ENCODE results near the gene SPATA31C2. TPM values are rescaled to one million over a fixed set of nuclear protein-coding genes. Genes with fewer than 3 reads are reported as not detected.

Gene SPATA31C2
- total and polyA plus RNA-seq, 2 of the 4 experiments (the other 2 are of a cell fraction): 0.02 TPM; not detected in 1

GRCh38 chr9:88177371-88177770 is 39.1 kb upstream of the SPATA31C2 start:
- Histone ChIP-seq H2BK5ac (ENCODE audit: low read depth, low read length, poor library complexity, severe bottlenecking) (no peak overlapping the region), H4K20me1 (ENCODE audit: insufficient read depth, low read length) (no peaks in the 10 kb centered on the region), H4K8ac (ENCODE audit: low read depth in 2 of 2, low read length in 2 of 2) (no peak overlapping the region), H3K4me3 (ENCODE audit: insufficient read depth, low read depth, low read length) (no peak overlapping the region), H3K4me1 (ENCODE audit: control insufficient read depth, insufficient read depth, low read length) (no peaks in the 10 kb centered on the region), H3K79me1 (ENCODE audit: low read depth in 1 of 2, low read length in 2 of 2) (no peaks in the 10 kb centered on the region), H3K23ac (ENCODE audit: low read depth, low read length) (no peak overlapping the region), H3K9me3 (ENCODE audit: control insufficient read depth, insufficient read depth, low read length) (no peaks in the 10 kb centered on the region), H4K91ac (ENCODE audit: insufficient read depth, low read depth, low read length) (no peak overlapping the region), H3K56ac (ENCODE audit: extremely low read depth, insufficient read depth, low read length) (no peak overlapping the region), H3K9me1 (ENCODE audit: insufficient read depth, low read length) (no peaks in the 10 kb centered on the region), H3K27me3 (ENCODE audit: control insufficient read depth, insufficient read depth, low read length) (peaks cover 7% of the 10 kb centered on the region; the same call in 1 of the 2 replicates), H2BK15ac (ENCODE audit: low read depth, low read length) (no peak overlapping the region; the same call in 2 of the 3 replicates), H2BK120ac (ENCODE audit: low read depth, low read length) (no peak overlapping the region), H2BK20ac (ENCODE audit: low read depth, low read length) (no peak overlapping the region), H2AK9ac (replicated peaks; ENCODE audit: low read depth, low read length, poor library complexity) (no peak overlapping the region), H3K36me3 (ENCODE audit: control insufficient read depth, insufficient read depth, low read length) (no peaks in the 10 kb centered on the region), H4K5ac (ENCODE audit: low read depth, low read length) (no peak overlapping the region), H3K27ac (ENCODE audit: insufficient read depth, low read length) (no peak overlapping the region), H3K4me2 (ENCODE audit: low read depth, low read length) (no peak overlapping the region), H3K9ac (ENCODE audit: low read depth, low read length) (no peak overlapping the region), H3K14ac (replicated peaks; ENCODE audit: low read depth, low read length) (no peak overlapping the region), H2AK5ac (ENCODE audit: low read depth, low read length) (no peak overlapping the region), H3K18ac (ENCODE audit: low read depth, low read length) (no peak overlapping the region), H3K4ac (ENCODE audit: low read depth, low read length) (no peak overlapping the region), H2AFZ (replicated peaks; ENCODE audit: low read length, poor library complexity) (no peak overlapping the region)
- intact Hi-C loops (cut with micrococcal nuclease): no loop called here
- dilution Hi-C loops (cut with HindIII; ENCODE audit: low sequenced_read_pairs, unreplicated experiment): no loop called here
- CTCF ChIA-PET: no interaction called here
- in situ Hi-C loops (cut with MboI; ENCODE audit: low sequenced_read_pairs): loop anchor here (10.0 kb wide), 2 partner anchors 187 to 397 kb away; no protein-coding TSS in a partner anchor
- ATAC-seq (ENCODE audit: low read depth) (no peak), DNase-seq (no peak)
- TF ChIP-seq BHLHE40 (IDR thresholded peaks at IDR 0.05; ENCODE audit: low read depth, low read length) (no peak), RFX5 (IDR thresholded peaks at IDR 0.05; ENCODE audit: low read depth, low read length) (no peak), CEBPB (IDR thresholded peaks at IDR 0.05; ENCODE audit: low read depth, low read length) (no peak), MXI1 (IDR thresholded peaks at IDR 0.05; ENCODE audit: borderline replicate concordance, low read depth, low read length) (no peak), RCOR1 (IDR thresholded peaks at IDR 0.05; ENCODE audit: insufficient replicate concordance, low read length) (no peak), POLR2A (IDR thresholded peaks at IDR 0.05; ENCODE audit: low read depth, low read length) (no peak), CHD1 (IDR thresholded peaks at IDR 0.05; ENCODE audit: low read depth, low read length) (no peak), RAD21 (IDR thresholded peaks at IDR 0.05; ENCODE audit: low read length) (no peak), ELK1 (IDR thresholded peaks at IDR 0.05; ENCODE audit: borderline replicate concordance, low read depth, low read length) (no peak)
- TF ChIP-seq, protein P1, sequence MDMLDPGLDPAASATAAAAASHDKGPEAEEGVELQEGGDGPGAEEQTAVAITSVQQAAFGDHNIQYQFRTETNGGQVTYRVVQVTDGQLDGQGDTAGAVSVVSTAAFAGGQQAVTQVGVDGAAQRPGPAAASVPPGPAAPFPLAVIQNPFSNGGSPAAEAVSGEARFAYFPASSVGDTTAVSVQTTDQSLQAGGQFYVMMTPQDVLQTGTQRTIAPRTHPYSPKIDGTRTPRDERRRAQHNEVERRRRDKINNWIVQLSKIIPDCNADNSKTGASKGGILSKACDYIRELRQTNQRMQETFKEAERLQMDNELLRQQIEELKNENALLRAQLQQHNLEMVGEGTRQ (IDR thresholded peaks at IDR 0.05; ENCODE audit: low read depth, low read length): no peak
- TF ChIP-seq, protein P2, sequence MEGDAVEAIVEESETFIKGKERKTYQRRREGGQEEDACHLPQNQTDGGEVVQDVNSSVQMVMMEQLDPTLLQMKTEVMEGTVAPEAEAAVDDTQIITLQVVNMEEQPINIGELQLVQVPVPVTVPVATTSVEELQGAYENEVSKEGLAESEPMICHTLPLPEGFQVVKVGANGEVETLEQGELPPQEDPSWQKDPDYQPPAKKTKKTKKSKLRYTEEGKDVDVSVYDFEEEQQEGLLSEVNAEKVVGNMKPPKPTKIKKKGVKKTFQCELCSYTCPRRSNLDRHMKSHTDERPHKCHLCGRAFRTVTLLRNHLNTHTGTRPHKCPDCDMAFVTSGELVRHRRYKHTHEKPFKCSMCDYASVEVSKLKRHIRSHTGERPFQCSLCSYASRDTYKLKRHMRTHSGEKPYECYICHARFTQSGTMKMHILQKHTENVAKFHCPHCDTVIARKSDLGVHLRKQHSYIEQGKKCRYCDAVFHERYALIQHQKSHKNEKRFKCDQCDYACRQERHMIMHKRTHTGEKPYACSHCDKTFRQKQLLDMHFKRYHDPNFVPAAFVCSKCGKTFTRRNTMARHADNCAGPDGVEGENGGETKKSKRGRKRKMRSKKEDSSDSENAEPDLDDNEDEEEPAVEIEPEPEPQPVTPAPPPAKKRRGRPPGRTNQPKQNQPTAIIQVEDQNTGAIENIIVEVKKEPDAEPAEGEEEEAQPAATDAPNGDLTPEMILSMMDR (conservative IDR thresholded peaks at IDR 0.05; ENCODE audit: low read depth, low read length): no peak
- whole genome bisulfite sequencing, 2 experiments (ENCODE audit: extremely low coverage in 2 of 2, insufficient read length in 1 of 2): 78% methylated on average over 3 of the region's 3 CpGs; no CpG with 5 or more reads in 1 of the 2 experiments
- no TSS peak for BruUV-seq (replicated peaks)
- POLR2A ChIA-PET (ENCODE audit: unreplicated experiment): no interaction called here
